Fibroblast of lung (primary cell): Measurements from ENCODE around the gene TMEM126B.

Source experiments
- CTCF ChIP-seq, 2 donors: IDR thresholded peaks in 1 of 2; conservative IDR thresholded peaks in 1 of 2; 1 replicate in 1 of 2; 2 replicates in 1 of 2; pipeline ENCODE4 v1.5.1; 2011 to 2012; ENCODE audit warnings: low read length in 2 of 2, control low read depth in 1 of 2, inconsistent platforms in 1 of 2, low read depth in 1 of 2, mild to moderate bottlenecking in 1 of 2
- EZH2 ChIP-seq: IDR thresholded peaks from 2 replicates; pipeline ENCODE4 v1.5.1; 2012; ENCODE audit warnings: low read length, control low read depth, mild to moderate bottlenecking; ENCODE audit errors: missing control alignments

- TF ChIP-seq CTCF (conservative IDR thresholded peaks at IDR 0.05 in 1 of 2, IDR thresholded peaks at IDR 0.05 in 1 of 2; ENCODE audit: low read depth in 1 of 2, low read length in 2 of 2), result no peak
- TF ChIP-seq EZH2, result no peak
Measured at GRCh38 chr11:85682330-85683305, 54.2 kb downstream of the TMEM126B start.
